GM23338 (cell line): ENCODE data around the gene CD38. TPM values are rescaled to one million over a fixed set of nuclear protein-coding genes. Genes with fewer than 3 reads are reported as not detected.

Experiments used
- ATAC-seq: fragments of 200-7000 bp; cut with Tn5 transposase; 3 replicates; pipeline ENCODE4 v1.9.1; 2020
- DNase-seq: peaks from one replicate; pipeline ENCODE4 v3.0.0-alpha.2; 2015; ENCODE audit warnings: low spot score
- H2AFZ ChIP-seq: fragments of 200-600 bp; sonication (generic); 2 replicates; pipeline ENCODE4 v1.8.0; 2016; ENCODE audit warnings: antibody characterized with exemption, mild to moderate bottlenecking, moderate library complexity
- H3F3A ChIP-seq: fragments of 200-600 bp; sonication (generic); replicated peaks from 2 replicates; pipeline ENCODE4 v1.8.0; 2017; ENCODE audit warnings: antibody characterized with exemption, mixed run types, low read depth
- H3K27ac ChIP-seq: fragments of 200-600 bp; sonication (generic); 2 replicates; pipeline ENCODE4 v1.6.1; 2016; ENCODE audit warnings: low read depth
- H3K27me3 ChIP-seq: fragments of 200-600 bp; sonication (generic); 2 replicates; pipeline ENCODE4 v1.8.0; 2016; ENCODE audit warnings: mild to moderate bottlenecking, mixed run types, moderate library complexity; ENCODE audit not compliant: insufficient read depth
- H3K36me3 ChIP-seq: fragments of 200-600 bp; sonication (generic); 2 replicates; pipeline ENCODE4 v1.8.0; 2016; ENCODE audit warnings: mild to moderate bottlenecking; ENCODE audit not compliant: insufficient read depth
- H3K4me1 ChIP-seq: fragments of 200-600 bp; sonication (generic); 2 replicates; pipeline ENCODE4 v1.8.0; 2016; ENCODE audit warnings: mild to moderate bottlenecking, moderate library complexity; ENCODE audit not compliant: insufficient read depth
- H3K4me2 ChIP-seq: fragments of 200-600 bp; sonication (generic); 2 replicates; pipeline ENCODE4 v1.7.1; 2017; ENCODE audit warnings: mixed run types
- H3K4me3 ChIP-seq: fragments of 200-600 bp; sonication (generic); 2 replicates; pipeline ENCODE4 v1.6.1; 2016; ENCODE audit warnings: mixed run types
- H3K79me2 ChIP-seq: fragments of 200-600 bp; sonication (generic); replicated peaks from 2 replicates; pipeline ENCODE4 v1.8.0; 2017; ENCODE audit warnings: mild to moderate bottlenecking; ENCODE audit not compliant: insufficient read depth
- H3K9me2 ChIP-seq: fragments of 200-600 bp; sonication (generic); 2 replicates; pipeline ENCODE4 v1.8.0; 2017; ENCODE audit not compliant: insufficient read depth
- H4K20me1 ChIP-seq: fragments of 200-600 bp; sonication (generic); replicated peaks from 2 replicates; pipeline ENCODE4 v1.8.0; 2017; ENCODE audit warnings: mild to moderate bottlenecking; ENCODE audit not compliant: insufficient read depth
- H3K27ac Mint-ChIP-seq: 2 replicates; pipeline ENCODE4 v1.8.0; 2020; ENCODE audit warnings: inconsistent platforms, mild to moderate bottlenecking, moderate library complexity, mixed read lengths
- H3K27me3 Mint-ChIP-seq: 3 replicates; pipeline ENCODE4 v1.8.0; 2022; ENCODE audit warnings: low read depth, mild to moderate bottlenecking, moderate library complexity, mixed read lengths, inconsistent platforms; ENCODE audit not compliant: insufficient read depth, poor library complexity
- H3K36me3 Mint-ChIP-seq: 3 replicates; pipeline ENCODE4 v1.8.0; 2021; ENCODE audit warnings: low read depth, mild to moderate bottlenecking, inconsistent platforms, moderate library complexity, mixed read lengths
- H3K4me1 Mint-ChIP-seq: 3 replicates; pipeline ENCODE4 v1.8.0; 2020; ENCODE audit warnings: mild to moderate bottlenecking, inconsistent platforms, mixed read lengths
- H3K4me3 Mint-ChIP-seq: 3 replicates; pipeline ENCODE4 v1.8.0; 2021; ENCODE audit warnings: moderate library complexity, mild to moderate bottlenecking, inconsistent platforms, mixed read lengths
- H3K9me3 Mint-ChIP-seq: 3 replicates; pipeline ENCODE4 v1.8.0; 2020; ENCODE audit warnings: moderate library complexity, mild to moderate bottlenecking, inconsistent platforms, mixed read lengths
- CREB1 ChIP-seq: fragments of 250-450 bp; sonication (Bioruptor Pico); IDR thresholded peaks from 2 replicates; pipeline ENCODE4 v1.5.0; 2020; ENCODE audit warnings: low read depth, mild to moderate bottlenecking, moderate library complexity
- CTCF ChIP-seq, 2 experiments: fragments of 200-600 bp in 1 of 2; sonication (generic) in 1 of 2; conservative IDR thresholded peaks; 2 replicates each; pipeline versions ENCODE4 v1.5.1 to v1.6.1; 2016 to 2017; ENCODE audit warnings: antibody characterized with exemption in 2 of 2, low read depth in 2 of 2, mild to moderate bottlenecking in 2 of 2, moderate library complexity in 1 of 2
- EZH2 ChIP-seq: fragments of 200-600 bp; sonication (generic); IDR thresholded peaks from one replicate; pipeline ENCODE4 v1.8.0; 2017; ENCODE audit warnings: antibody characterized with exemption, mild to moderate bottlenecking, low read depth; ENCODE audit not compliant: unreplicated experiment
- EZH2phosphoT487 ChIP-seq: fragments of 200-600 bp; sonication (generic); IDR thresholded peaks from one replicate; pipeline ENCODE4 v1.8.1; 2018; ENCODE audit warnings: antibody characterized with exemption; ENCODE audit not compliant: unreplicated experiment
- JUNB ChIP-seq: IDR thresholded peaks from one replicate; pipeline ENCODE4 v1.6.1; 2016; ENCODE audit warnings: antibody characterized with exemption; ENCODE audit not compliant: unreplicated experiment
- NANOG ChIP-seq: IDR thresholded peaks from 2 replicates; pipeline ENCODE4 v1.6.1; 2016; ENCODE audit warnings: antibody characterized with exemption, borderline replicate concordance
- POLR2AphosphoS5 ChIP-seq: IDR thresholded peaks from 2 replicates; pipeline ENCODE4 v1.6.1; 2016; ENCODE audit warnings: antibody characterized with exemption, low read depth
- REST ChIP-seq: IDR thresholded peaks from one replicate; pipeline ENCODE4 v1.6.1; 2018; ENCODE audit warnings: antibody characterized with exemption; ENCODE audit not compliant: unreplicated experiment
- STAT1 ChIP-seq: IDR thresholded peaks from one replicate; pipeline ENCODE4 v1.6.1; 2016; ENCODE audit warnings: antibody characterized with exemption; ENCODE audit not compliant: unreplicated experiment
- ZNF114 ChIP-seq: fragments of 250-450 bp; sonication (Bioruptor Pico); IDR thresholded peaks from 2 replicates; pipeline ENCODE4 v1.5.0; 2020; ENCODE audit warnings: mild to moderate bottlenecking, moderate library complexity
- ZNF331 ChIP-seq: fragments of 250-450 bp; sonication (Bioruptor Pico); IDR thresholded peaks from 2 replicates; pipeline ENCODE4 v1.5.0; 2020; ENCODE audit warnings: low read depth, mild to moderate bottlenecking, moderate library complexity
- polyA plus RNA-seq: library from polyadenylated mRNA; unstranded; fragments of >200 nt; fragmentation: Nextera tagmentation; extraction: Ambion mirVana; gene quantifications from 2 replicates; pipeline ENCODE4 v1.2.1, GENCODE V29; 2016
- total RNA-seq: library from RNA; depleted of rRNA; stranded (reverse); fragments of >200 nt; shearing (Covaris generic); gene quantifications from 2 replicates; pipeline ENCODE4 v1.2.3, GENCODE V29; 2014
- TF ChIP-seq, protein P1 (sequence below): fragments of 250-450 bp; sonication (Bioruptor Pico); IDR thresholded peaks from 2 replicates; pipeline ENCODE4 v1.5.0; 2020; ENCODE audit warnings: mild to moderate bottlenecking, moderate library complexity
- TF ChIP-seq, protein P2 (sequence below): IDR thresholded peaks from 2 replicates; pipeline ENCODE4 v1.6.1; 2016; ENCODE audit warnings: antibody characterized with exemption

CD38 gene
- total and polyA plus RNA-seq, 2 experiments from 2014 or later = 0.17 to 0.24 TPM

DNA sequence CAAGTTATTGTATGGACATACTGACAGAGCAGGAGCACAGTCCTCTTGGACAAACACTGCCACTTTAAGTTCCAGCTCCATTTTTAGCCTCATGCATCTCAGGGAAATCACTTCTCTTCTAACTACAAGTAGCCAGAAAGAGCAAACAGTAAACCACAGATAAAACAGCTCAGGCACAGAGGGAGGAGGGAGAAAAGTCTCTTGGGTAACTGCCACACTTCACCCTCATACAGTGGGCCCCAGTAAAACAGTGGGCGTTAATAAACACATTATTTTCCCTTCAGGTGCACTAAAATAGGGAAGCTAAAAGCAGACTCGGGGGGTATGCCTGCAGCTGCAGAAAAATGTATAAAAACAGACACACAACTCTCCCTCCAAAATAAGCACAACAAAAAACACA lies 21.6 kb downstream of the CD38 start:
- no peak for TF ChIP-seq NANOG
- no peak for TF ChIP-seq STAT1
- TF ChIP-seq REST = no peak
- TF ChIP-seq, protein P1, sequence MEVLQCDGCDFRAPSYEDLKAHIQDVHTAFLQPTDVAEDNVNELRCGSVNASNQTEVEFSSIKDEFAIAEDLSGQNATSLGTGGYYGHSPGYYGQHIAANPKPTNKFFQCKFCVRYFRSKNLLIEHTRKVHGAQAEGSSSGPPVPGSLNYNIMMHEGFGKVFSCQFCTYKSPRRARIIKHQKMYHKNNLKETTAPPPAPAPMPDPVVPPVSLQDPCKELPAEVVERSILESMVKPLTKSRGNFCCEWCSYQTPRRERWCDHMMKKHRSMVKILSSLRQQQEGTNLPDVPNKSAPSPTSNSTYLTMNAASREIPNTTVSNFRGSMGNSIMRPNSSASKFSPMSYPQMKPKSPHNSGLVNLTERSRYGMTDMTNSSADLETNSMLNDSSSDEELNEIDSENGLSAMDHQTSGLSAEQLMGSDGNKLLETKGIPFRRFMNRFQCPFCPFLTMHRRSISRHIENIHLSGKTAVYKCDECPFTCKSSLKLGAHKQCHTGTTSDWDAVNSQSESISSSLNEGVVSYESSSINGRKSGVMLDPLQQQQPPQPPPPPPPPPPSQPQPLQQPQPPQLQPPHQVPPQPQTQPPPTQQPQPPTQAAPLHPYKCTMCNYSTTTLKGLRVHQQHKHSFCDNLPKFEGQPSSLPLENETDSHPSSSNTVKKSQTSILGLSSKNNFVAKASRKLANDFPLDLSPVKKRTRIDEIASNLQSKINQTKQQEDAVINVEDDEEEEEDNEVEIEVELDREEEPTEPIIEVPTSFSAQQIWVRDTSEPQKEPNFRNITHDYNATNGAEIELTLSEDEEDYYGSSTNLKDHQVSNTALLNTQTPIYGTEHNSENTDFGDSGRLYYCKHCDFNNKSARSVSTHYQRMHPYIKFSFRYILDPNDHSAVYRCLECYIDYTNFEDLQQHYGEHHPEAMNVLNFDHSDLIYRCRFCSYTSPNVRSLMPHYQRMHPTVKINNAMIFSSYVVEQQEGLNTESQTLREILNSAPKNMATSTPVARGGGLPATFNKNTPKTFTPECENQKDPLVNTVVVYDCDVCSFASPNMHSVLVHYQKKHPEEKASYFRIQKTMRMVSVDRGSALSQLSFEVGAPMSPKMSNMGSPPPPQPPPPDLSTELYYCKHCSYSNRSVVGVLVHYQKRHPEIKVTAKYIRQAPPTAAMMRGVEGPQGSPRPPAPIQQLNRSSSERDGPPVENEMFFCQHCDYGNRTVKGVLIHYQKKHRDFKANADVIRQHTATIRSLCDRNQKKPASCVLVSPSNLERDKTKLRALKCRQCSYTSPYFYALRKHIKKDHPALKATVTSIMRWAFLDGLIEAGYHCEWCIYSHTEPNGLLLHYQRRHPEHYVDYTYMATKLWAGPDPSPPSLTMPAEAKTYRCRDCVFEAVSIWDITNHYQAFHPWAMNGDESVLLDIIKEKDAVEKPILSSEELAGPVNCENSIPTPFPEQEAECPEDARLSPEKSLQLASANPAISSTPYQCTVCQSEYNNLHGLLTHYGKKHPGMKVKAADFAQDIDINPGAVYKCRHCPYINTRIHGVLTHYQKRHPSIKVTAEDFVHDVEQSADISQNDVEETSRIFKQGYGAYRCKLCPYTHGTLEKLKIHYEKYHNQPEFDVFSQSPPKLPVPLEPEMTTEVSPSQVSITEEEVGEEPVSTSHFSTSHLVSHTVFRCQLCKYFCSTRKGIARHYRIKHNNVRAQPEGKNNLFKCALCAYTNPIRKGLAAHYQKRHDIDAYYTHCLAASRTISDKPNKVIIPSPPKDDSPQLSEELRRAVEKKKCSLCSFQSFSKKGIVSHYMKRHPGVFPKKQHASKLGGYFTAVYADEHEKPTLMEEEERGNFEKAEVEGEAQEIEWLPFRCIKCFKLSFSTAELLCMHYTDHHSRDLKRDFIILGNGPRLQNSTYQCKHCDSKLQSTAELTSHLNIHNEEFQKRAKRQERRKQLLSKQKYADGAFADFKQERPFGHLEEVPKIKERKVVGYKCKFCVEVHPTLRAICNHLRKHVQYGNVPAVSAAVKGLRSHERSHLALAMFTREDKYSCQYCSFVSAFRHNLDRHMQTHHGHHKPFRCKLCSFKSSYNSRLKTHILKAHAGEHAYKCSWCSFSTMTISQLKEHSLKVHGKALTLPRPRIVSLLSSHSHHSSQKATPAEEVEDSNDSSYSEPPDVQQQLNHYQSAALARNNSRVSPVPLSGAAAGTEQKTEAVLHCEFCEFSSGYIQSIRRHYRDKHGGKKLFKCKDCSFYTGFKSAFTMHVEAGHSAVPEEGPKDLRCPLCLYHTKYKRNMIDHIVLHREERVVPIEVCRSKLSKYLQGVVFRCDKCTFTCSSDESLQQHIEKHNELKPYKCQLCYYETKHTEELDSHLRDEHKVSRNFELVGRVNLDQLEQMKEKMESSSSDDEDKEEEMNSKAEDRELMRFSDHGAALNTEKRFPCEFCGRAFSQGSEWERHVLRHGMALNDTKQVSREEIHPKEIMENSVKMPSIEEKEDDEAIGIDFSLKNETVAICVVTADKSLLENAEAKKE (CRISPR knock-in tag) = no peak
- TF ChIP-seq EZH2 = no peak
- no peak for TF ChIP-seq ZNF331 (CRISPR knock-in tag)
- no peak for TF ChIP-seq CTCF (conservative IDR thresholded peaks at IDR 0.05; ENCODE audit: low read depth in 2 of 2)
- no peak for TF ChIP-seq CREB1 (CRISPR knock-in tag)
- TF ChIP-seq, protein P2, sequence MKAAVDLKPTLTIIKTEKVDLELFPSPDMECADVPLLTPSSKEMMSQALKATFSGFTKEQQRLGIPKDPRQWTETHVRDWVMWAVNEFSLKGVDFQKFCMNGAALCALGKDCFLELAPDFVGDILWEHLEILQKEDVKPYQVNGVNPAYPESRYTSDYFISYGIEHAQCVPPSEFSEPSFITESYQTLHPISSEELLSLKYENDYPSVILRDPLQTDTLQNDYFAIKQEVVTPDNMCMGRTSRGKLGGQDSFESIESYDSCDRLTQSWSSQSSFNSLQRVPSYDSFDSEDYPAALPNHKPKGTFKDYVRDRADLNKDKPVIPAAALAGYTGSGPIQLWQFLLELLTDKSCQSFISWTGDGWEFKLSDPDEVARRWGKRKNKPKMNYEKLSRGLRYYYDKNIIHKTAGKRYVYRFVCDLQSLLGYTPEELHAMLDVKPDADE = no peak
- no peak for TF ChIP-seq EZH2phosphoT487
- TF ChIP-seq ZNF114 (CRISPR knock-in tag) = no peak
- TF ChIP-seq POLR2AphosphoS5 = no peak
- TF ChIP-seq JUNB = no peak
- Histone ChIP-seq H4K20me1 (no peaks in the 10 kb centered on the region), H3K27ac (no peak overlapping the region), H2AFZ (no peak overlapping the region), H3K27me3 (no peaks in the 10 kb centered on the region), H3K36me3 (no peaks in the 10 kb centered on the region), H3K9me2 (no peaks in the 10 kb centered on the region), H3K4me2 (no peak overlapping the region), H3K4me3 (no peak overlapping the region), H3K79me2 (no peaks in the 10 kb centered on the region), H3F3A (no peaks in the 10 kb centered on the region), H3K4me1 (no peaks in the 10 kb centered on the region)
- Mint-ChIP-seq H3K4me3 (no peak overlapping the region), H3K36me3 (peaks cover 3% of the 10 kb centered on the region; the same call in 1 of the 3 replicates), H3K9me3 (peaks cover 10% of the 10 kb centered on the region; the same call in 2 of the 3 replicates), H3K4me1 (no peaks in the 10 kb centered on the region), H3K27ac (no peak overlapping the region), H3K27me3 (no peaks in the 10 kb centered on the region)
- no peak for DNase-seq
- ATAC-seq = no peak
